ENCODE measurements around the gene OR2V2.
A peak's percentile ranks its signal among the peaks of the same experiment; 100 is the strongest.

OR2V2 gene

DNA sequence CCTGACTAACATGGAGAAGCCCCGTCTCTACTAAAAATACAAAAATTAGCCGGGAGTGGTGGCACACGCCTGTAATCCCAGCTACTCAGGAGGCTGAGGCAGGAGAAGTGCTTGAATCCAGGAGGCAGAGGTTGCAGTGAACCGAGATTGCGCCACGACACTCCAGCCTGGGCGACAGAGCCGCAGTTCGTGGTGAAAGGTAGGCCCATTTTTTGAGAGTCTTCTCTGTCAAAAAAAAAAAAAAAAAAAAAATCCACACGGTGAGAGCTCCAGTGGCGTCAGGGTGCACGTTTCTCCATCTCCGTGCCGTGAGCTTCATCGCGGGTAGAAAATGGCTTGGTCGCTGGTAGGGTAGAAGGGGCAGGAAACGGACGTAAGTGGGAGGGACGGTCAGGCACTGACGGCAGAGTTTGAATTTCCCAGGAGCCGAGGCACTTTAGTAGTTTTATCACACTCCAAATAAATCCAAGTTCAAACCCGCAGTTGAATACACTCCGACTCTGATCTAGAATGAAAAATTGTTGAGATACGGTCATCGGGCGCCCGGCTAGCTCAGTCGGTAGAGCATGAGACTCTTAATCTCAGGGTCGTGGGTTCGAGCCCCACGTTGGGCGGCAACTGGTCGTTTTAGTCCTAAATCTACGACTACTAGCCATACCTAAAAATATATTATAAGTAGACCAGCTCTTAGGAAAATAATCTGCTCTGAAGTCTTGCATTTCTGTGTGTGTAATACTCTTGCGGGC lies 60.0 kb downstream of the OR2V2 start:
- Histone ChIP-seq H3K27me3 (ENCODE audit: low read depth, low read length) (no peaks in the 10 kb centered on the region), H3K4me3 (ENCODE audit: low read depth in 1 of 2, low read length in 2 of 2) (peak overlapping the region; percentile 56 to 87), H3K27ac (ENCODE audit: low read length) (no peak overlapping the region), H3K4me1 (ENCODE audit: control insufficient read depth in 1 of 2, insufficient read depth in 2 of 2, low read length in 2 of 2) (peaks cover 0 to 32% of the 10 kb centered on the region in 2 donors), H3K36me3 (ENCODE audit: control insufficient read depth in 1 of 2, insufficient read depth in 2 of 2, low read length in 2 of 2) (no peaks in the 10 kb centered on the region), H3K9me3 (ENCODE audit: control insufficient read depth in 1 of 2, low read length in 2 of 2) (no peaks in the 10 kb centered on the region)

- no peaks in the 10 kb centered on the region for H3K36me3 ChIP-seq (ENCODE audit: control insufficient read depth in 1 of 2, insufficient read depth in 2 of 2, low read length in 2 of 2)
- H3K4me1 ChIP-seq (ENCODE audit: control insufficient read depth in 1 of 2, insufficient read depth in 2 of 2, low read length in 2 of 2) = peaks cover 0 to 32% of the 10 kb centered on the region in 2 donors
- H3K4me3 ChIP-seq (ENCODE audit: low read depth in 1 of 2, low read length in 2 of 2) = no peak overlapping the region
Observed at GRCh38 chr5:181207960-181208253, 60.5 kb downstream of the OR2V2 start.

More at GRCh38 chr5:181207960-181208253, 60.5 kb downstream of the OR2V2 start:
- no peak overlapping the region for H3K27ac ChIP-seq (ENCODE audit: low read length)
- no peaks in the 10 kb centered on the region for H3K27me3 ChIP-seq (ENCODE audit: low read depth, low read length)
- H3K9me3 ChIP-seq (ENCODE audit: control insufficient read depth in 1 of 2, low read length in 2 of 2) = no peaks in the 10 kb centered on the region

Data from muscle layer of duodenum (tissue), 2 donors.